ENCODE measurements around the gene IKZF4.
"Not testable (repeated sequence)": the region's sequence is repeated elsewhere in the genome, so short reads cannot be mapped to it uniquely, and the experiment has no call there.

Gene IKZF4

DNA sequence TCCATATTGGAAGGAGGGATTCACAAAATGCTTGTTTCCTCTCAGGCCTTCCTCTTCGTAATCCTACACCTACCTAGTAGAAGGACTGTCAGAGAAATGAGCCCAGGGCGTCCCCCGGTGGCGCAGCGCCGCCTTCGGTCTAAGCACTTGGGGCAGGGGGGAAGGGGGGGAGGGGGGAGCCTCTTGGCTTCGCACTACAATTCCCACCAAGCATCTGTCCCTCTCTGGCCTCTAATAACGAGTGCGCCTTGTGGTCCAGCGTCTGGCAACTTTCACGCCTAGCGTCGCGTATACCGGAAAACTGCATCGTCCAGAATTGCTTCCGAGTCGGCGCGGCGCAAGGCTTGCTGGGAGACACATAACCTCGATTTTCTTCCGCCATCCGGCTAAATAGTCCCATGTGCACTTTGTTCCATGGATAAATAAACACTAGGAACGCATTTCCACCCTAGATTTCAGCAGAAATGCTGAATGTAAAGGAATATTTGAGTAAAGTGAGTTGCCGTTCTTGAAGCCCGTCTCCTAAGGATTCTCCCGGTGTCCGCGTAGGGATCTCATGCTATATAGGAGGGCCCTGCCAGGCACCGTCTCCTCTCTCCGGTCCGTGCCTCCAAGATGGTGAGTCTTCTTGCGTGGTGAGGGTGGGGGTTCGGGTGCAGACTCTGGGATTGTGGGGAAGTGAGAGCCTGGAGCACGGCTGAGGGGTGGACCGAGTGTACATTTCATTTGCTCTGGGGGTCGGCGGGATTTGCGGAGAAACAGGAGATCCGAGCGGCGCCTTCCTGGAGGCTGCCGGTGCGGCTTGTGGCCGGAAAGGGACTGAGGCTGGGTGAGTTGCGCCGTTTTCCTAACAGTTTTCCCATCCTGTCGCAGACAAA is 20.9 kb downstream of the IKZF4 start, which contains the start of gene RPS26:
RPS26 (plus strand) TSS at position 367 of the 878 bp plus-strand sequence; CDS start at position 616, 249 bp downstream.
- DNase-seq: peak; percentile 100

DNA sequence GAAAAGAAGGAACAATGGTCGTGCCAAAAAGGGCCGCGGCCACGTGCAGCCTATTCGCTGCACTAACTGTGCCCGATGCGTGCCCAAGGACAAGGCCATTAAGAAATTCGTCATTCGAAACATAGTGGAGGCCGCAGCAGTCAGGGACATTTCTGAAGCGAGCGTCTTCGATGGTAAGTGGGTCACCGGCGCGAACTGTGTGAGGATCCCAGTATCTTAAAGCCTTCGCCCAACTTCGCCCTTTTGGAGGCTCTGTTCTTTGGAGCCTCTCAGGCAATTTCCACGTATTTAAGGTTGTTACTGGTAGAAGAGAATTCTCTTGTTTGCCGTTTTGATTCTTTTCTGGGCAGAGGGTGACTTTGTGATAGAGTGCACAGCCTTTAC is 21.6 kb downstream of the IKZF4 start:
- not testable (repeated sequence) for DNase-seq

DNA sequence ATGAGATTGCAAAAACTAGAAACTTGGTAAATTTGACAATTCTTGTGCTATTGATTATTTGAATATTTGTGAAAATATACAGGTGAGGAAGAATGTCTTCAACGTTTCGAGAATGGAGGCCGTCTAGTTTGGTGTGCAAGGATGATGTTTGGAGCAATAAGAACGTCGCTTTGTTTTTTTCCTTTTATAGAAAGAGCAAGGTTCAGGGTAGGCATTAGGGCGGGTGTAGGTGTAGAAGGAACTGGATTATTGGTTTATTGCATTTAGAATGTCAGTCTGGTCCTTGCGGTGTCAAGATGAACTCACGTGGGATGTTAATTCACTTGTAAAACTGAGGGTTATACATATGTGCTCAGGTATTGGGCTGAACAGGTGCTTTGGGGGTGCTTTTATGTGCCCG is 22.0 kb downstream of the IKZF4 start:
- no peak for DNase-seq

DNA sequence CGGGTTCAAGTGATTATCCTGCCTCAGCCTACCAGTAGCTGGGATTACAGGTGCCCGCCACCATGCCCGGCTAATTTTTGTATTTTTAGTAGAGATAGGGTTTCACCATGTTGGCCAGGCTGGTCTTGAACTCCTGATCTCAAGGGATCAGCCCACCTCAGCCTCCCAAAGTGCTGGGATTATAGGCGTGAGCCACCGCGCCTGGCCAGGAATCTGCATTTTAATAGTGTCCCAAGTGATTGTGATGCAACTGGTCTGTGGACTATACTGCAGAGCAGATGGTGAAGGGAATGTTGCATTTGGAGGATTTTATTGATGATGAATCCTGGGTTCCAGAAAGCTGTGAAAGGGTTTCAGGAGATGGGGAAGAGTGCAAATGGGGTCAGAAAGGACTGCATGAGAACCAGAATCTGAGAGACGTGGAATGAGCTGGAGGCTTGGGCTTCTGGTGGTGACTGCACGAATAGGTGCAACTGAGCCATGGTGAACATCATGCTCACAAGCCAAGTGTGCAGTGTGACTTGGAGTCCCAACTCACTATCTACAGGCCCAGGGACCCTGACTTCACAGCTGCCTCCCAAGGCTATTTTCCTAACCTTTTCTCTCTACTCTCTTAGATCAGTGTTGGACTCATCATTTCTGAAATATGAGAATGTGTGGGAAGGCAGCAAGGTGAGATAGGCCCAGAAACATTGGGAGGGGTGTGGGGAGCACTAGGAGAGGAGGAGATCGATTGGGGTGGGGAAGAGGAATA is 25.4 kb downstream of the IKZF4 start:
- no peak for DNase-seq

DNA sequence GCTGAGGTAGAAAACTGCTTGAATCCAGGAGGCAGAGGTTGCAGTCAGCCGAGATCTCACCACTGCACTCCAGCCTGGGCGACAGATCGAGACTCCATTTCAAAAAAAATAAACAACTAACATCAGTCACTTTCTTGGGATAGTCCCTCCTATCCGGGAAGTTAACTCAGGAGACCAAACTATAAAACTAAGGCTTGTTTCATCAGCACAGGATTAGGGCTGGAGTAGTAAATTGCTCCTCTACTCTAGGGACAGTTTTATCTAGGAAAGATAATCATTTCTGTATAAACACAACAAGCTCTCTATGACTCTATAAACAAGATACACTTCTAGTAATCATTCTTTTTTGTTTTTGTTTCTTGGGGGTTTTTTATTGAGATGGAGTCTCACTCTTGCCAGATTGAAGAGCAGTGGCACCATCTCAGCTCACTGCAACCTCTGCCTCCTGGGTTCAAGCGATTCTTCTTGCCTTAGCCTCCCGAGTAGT is 32.6 kb downstream of the IKZF4 start:
- no peak for DNase-seq

DNA sequence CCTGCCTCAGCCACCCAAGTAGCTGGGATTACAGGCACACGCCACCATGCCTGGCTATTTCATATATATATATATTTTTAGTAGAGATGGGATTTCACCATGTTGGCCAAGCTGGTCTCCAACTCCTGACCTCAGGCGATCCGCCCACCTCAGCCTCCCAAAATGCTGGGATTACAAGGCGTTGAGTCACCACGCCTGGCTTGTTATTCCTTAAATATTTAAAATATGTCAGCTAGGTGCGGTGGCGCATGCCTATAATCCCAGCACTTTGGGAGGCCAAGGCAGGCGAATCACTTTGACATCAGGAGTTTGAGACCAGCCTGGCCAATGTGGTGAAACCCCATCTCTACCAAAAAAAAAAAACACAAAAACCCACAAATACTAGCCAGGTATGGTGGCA is 39.1 kb downstream of the IKZF4 start:
- peak; percentile 90 for DNase-seq

DNA sequence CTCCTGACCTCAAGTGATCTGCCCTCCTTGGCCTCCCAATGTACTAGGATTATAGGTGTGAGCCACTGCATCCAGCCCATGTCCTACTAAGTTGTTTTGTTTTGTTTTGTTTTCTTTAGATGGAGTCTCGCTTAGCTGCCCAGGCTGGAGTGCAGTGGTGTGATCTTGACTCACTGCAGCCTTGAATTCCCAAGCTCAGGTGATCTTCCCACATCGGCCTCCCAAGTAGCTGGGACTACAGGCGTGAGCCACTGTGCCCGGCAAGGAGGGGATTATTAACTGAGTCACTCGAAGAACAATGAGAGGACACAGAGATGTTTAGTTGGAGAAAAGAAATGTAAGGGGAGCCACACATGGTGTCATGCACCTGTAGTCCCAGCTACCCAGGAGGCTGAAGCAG is 41.1 kb downstream of the IKZF4 start:
- DNase-seq: peak; percentile 64

DNA sequence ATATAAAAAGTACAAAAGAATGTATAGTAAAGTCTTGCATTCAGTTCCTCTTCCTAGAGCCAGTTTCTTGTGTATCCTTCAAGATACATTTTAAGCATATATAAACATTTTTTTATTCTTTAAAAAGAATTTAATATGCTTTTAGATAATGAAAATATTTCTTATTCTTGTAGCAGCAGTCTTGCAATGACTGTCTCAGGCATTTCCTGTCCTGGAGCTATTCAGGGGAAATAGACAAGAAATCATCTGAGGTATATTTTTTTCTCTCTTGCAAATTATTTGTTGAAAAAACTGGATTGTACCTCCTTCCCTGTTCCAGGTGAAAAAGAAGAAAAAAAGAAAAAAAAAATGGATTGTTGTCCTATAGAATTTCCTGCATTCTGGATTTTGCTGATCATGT is 42.2 kb downstream of the IKZF4 start:
- DNase-seq: no peak

DNA sequence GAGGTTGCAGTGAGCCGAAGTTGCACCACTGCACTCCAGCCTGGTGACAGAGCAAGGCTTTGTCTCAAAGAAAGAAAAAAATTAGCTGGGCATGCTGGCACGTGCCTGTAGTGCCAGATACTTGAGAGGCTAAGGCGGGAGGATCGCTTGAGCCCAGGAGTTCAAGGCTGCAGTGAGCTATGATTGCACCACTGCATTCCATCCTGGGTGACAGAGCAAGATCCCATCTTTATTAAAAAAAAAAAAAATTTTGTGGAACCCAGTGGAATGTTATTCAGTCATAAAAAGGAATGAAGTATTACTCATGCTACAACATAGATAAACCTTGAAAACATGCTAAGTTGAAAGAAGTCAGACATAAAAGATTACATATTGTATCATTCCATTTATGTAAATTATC is 50.8 kb downstream of the IKZF4 start:
- DNase-seq: no peak

DNA sequence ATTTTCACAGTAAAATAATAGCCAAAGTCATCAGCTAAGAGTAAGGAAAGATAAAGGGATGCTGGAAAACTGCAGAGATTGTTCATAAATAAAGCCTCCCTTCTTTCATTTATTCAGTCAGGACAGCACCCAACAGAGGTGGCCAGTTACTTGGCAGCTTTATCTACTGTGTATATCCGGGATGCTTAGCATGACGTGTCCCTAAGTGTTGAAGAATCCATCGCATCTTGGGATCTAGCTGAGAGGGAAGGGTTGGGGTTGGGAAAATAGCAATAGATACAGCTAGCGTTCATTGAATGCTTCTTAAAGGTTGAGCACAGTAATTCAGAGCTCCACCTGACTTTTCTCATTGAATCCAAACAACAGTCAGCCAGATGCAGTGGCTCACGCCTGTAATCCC is 53.6 kb downstream of the IKZF4 start:
- no peak for DNase-seq

DNA sequence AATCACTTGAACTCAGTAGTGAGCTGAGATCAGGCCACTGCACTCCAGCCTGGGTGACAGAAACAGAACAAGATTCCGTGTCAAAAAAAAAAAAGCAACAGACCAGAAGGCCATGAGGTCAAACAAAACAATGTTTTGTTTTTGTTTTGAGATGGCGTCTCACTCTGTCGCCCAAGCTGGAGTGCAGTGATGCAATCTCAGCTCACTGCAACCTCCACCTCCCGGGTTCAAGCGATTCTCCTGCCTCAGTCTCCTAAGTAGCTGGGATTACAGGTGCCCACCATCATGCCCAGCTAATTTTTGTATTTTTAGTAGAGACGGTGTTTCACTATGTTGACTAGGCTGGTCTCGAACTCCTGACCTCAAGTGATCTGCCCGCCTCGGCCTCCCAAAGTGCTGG is 57.1 kb downstream of the IKZF4 start:
- not testable (repeated sequence) for DNase-seq

DNA sequence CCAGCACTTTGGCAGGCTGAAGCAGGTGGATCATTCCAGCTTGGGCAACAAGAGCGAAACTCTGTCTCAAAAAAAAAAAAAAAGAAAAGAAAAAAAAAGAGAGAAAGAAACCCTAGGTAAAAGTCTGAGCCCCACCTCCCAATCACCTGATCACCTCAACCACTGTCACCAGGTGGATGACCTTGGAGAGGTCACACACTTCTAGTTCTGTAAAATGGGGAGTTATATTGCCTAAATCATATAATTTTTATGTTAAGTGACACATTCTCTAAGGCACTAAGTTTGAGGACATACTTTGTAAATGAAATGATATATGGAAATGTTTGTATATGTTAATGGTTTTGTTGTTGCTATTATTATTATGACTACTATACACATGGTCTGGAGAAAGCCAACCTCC is 57.6 kb downstream of the IKZF4 start:
- no peak for DNase-seq

DNA sequence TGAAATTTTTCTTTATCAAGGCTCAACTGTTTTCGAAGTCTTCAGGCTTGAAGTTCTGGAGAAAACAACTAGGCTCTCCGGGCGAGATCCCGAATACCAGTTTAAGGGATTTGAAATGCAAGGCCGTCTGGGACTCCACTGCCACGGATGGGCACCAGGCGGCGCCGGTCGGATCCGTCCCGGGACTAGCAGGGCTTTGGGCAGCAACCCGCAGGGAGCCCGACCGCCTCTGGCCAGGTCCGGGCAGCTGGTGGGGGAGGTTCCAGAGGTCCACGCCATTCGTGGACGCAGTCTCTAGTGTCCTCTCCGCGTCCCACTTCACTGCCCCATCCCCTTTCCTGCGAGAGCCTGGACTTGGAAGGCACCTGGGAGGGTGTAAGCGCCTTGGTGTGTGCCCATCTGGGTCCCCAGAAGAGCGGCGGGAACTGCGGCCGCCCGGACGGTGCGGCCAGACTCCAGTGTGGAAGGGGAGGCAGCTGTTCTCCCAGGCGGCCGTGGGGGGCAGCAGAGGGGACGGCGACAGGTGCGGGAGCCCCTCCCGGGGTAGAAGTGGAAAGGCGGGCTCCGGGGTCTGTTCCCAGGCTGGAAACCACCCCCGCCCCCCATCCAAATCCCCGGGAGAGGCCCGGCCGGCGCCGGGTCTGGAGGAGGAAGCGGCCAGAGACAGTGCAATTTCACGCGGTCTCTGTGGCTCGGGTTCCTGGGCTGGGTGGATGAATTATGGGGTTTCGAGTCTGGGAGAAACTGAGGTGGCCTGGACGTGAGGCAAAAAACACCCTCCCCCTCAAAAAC is 58.3 kb downstream of the IKZF4 start:
- peak; percentile 98 for DNase-seq

DNA sequence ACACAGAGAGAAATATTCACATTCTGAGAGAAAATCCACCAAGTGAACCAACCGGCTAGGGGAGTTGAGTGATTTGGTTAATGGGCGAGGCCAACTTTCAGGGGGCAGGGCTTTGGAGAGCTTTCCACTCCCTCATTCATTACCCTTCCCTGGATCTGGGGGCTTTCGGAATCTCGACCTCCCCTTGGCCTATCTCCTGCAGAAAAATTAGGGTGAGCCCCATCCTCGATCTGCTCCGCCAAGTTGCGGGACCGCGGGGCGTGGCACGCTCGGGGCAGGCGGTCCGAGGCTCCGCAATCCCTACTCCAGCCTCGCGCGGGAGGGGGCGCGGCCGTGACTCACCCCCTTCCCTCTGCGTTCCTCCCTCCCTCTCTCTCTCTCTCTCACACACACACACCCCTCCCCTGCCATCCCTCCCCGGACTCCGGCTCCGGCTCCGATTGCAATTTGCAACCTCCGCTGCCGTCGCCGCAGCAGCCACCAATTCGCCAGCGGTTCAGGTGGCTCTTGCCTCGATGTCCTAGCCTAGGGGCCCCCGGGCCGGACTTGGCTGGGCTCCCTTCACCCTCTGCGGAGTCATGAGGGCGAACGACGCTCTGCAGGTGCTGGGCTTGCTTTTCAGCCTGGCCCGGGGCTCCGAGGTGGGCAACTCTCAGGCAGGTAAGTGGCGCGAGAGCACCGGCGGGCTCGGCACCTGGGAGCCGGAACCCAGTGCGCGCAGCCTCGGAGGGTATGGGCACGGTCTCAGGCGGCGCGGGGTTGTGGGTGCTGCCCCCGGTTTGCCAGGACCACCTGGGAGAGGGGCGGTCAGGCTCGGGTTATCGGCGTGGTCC is 59.1 kb downstream of the IKZF4 start, which contains the start of gene ERBB3:
ERBB3 (plus strand) TSS at position 443 of the 833 bp plus-strand sequence; CDS start at position 579, 136 bp downstream.
- DNase-seq: peak; percentile 98

DNA sequence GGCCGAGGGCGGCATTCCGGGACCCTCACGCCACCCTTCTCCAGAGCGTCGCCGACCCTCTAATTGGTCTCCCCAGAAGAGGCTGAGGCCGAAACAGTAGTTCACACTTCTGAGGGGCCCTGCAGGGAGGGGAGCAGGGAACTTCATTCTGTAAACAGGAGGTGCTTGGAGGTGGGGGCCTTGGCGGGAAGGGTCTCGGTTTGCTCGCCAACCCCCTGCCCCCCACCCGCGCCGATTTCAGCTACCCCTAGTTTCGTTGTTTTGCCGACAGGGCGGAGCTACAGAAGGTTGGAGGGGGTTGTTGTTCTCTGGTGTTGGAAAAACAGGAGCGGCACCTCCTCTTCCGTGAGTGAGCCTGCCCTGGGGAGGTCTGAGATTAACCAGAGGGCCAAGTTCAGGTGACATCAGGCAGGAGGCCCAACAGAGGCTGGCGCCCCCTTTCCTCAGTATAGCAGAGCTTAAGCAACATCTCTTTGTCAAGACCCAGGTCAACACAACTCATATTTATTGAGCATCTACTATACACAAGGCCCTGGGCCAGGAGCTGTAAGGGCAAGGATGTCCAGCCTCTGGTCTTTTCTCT is 59.8 kb downstream of the IKZF4 start:
- peak; percentile 85 for DNase-seq

DNA sequence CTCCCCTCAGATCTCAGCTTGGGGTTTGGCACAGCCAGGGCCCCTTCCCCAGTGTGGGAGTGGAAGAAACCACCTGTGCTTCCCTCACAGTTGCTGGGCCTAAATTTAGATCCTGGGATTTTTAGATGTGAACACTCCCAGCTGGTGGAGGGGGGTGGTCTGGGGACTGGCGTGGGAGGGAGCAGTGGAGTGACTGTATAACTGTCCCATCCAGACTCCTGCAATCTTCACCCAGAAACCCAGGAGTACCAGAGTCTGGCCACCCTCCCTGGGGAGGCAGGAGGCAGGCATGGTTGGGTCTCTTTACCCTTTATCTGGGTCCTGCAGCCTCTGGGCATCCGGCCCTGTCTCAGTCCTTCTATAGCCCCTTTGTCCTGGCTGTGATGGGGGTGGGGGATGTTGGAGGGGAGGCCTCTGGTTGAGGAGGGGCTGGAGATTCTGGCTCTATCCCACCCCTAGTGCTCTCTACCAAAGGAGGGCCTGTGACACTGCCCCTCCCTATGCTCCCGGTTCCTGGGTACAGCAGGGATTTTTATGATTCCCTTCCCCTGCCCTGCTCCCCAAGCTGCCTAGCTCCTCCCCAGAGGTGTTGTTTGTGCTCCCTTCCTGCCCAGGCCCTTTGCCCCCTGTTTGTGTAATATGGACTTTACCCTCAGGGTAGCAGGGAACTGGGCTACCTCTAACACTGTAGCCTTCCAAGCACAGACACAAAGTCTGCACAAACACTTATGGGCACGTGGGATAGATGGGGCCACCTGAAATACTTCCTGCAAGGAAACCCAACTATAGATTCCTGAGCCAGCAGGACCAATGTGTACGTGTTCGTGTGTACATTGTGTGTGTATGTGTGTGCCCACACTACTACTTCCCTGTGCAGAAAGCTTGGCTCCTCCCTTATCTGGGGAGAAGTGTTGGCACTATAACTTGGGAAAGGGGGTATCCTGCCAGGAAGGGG is 60.8 kb downstream of the IKZF4 start:
- peak; percentile 76 for DNase-seq

DNA sequence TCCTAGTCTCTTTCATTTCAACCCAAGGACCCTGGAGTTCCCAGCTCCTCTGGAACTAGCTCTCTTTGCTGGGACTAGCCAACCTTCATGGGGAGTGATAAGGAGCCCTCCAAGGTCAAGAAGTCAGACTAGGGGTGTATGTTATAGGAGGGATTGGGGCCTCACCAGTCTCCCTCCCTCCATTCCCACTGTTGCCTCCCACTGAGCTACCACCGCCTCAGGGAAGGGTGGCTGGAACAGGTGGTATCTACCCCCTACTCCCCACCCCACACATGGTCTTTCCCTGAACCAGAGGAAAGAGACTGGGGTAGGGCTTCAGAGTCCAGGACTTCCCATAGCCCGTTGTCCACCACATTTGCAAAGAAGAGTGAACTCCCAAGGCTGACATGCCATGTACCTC is 61.5 kb downstream of the IKZF4 start:
- no peak for DNase-seq

DNA sequence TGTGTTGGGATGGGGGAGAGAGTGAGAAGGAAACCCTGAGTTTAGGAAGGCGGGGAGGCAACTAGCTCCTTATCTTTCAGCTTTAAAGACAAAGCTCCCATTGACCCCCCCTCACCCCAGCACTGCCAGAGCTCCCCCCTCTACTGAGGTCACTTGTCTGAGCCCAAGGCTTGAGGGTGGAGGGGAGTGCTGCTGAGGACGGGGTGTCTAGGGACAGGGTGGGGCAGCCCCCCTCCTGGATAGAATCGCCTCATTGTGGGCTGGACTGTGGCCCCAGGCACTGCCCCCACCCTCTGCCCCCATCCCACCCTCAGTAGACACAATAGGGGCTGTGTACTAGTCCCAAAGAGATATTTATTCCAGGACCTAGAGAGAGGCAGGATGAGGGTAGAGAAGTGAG is 62.1 kb downstream of the IKZF4 start:
- no peak for DNase-seq

DNA sequence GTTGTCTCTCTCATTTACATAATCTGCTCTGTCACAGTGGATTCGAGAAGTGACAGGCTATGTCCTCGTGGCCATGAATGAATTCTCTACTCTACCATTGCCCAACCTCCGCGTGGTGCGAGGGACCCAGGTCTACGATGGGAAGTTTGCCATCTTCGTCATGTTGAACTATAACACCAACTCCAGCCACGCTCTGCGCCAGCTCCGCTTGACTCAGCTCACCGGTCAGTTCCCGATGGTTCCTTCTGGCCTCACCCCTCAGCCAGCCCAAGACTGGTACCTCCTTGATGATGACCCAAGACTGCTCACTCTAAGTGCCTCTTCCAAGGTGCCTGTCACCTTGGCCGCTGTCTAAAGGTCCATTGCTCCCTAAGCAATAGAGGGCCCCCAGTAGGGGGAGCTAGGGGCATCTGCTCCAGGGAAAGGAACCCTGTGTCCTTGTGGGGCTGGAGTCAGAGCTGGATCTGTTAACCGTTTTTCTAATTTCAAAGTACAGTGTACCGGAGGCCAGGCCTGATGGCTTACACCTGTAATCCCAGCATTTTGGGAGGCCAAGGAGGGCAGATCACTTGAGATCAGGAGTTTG is 64.2 kb downstream of the IKZF4 start:
- peak; percentile 73 for DNase-seq

DNA sequence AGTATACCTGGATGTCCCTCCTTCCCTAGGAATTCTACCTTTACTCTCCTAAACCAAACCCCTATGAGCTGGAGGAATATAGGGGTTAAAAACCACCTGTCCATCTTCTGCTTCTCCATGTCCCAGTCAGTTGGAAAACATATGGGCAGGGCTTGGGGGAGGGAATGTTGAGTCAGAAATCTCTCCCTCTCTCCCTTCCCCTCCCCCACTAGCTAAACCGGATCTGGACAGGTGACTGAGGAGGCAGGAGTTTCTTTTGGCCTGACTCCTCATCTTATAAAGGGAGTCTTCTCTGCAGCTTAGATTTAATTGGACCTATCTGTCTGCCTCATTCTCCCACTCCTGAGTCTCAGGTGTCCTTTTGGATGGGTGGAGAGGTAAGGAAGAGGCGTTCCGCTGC is 65.3 kb downstream of the IKZF4 start:
- DNase-seq: peak; percentile 83

Data from islet precursor cell (in vitro differentiated cells).